NCI-H2196 (cell line): ENCODE measurements around the gene S100A13.
A peak's percentile ranks its signal among the peaks of the same experiment; 100 is the strongest.

Experiments used
- DNase-seq: peaks from one replicate; lab custom pipeline; 2025; ENCODE audit not compliant: unreplicated experiment; lab: John Stamatoyannopoulos, UW

Gene S100A13

DNA sequence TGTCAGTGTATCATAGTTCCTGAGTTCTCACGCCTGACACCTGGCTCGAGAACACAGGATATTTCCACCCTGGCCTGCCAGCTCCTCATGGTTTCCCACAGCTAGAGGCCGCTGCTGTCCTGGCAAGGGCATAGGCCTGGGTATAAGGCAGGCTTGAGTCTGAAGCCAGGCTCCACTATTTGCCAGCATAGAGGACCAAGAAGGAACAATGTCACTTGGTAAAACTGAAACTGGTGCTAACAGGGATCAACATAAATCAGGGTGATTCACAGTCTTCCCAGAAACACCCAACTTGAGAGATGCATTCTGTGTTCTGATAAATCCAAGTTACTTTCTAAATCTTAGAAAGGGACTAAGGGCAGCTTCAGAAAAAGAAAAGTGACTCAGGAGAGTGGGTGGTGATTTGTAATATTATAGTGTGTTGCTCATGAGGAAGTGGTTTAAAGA, 54.7 kb downstream of the S100A13 start:
- peak; percentile 86 for DNase-seq

- DNase-seq: no peak
These were observed 55.6 kb downstream of the S100A13 start for GRCh38 chr1:153571706-153572105.

- DNase-seq: no peak
These were observed 56.4 kb downstream of the S100A13 start for GRCh38 chr1:153570874-153571273.

GRCh38 chr1:153569465-153569864, 57.8 kb downstream of the S100A13 start:
- no peak for DNase-seq
